Measurements from ENCODE around the gene CDYL.
"Not testable (repeated sequence)": the region's sequence is repeated elsewhere in the genome, so short reads cannot be mapped to it uniquely, and the experiment has no call there.

The CDYL gene

GRCh38 chr6:4979426-4979825 lies 203.2 kb downstream of the CDYL start:
- DNase-seq (ENCODE audit: extremely low read depth in 1 of 2, low read depth in 1 of 2) = no peak

DNA sequence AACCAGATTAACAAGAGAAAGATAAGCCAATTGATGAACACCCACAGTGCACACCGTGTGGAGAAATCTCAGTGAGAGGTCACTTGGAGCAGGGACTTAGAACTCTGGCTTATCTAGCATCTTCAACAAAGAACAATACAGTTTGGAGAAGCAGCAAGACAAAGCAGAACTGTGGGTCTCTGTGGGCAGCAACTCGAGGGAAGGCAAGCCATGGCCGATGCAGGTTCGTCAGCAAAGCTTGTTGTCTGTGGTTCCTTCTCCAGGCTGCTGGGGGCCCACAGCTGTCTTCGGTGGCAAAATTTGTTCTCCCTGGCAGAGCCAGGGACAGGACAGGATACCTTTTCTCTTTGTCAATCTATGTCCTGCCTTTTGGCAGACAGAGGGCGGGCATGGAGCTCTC lies 205.6 kb downstream of the CDYL start:
- DNase-seq (ENCODE audit: extremely low read depth in 1 of 2, low read depth in 1 of 2) = no peak

DNA sequence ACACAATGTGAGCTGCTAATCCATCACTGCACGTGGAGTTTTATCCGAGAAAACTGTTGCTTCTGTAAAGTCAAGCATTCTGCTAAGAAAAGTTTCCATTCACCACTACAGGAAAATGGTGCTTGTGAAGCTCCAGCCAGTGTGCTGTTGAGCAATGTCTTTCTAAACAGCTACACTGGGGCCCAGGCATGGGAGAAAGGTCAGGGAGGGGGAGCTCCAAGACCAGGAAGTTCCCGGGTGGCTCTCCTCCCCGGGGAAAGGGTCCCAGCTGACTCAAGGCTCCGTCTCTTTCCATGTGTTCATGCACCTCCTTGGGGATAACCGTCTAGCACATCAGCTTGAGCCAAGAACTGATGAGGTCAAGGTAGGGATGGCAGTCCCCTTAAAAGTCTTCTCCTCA lies 207.1 kb downstream of the CDYL start:
- DNase-seq (ENCODE audit: extremely low read depth in 1 of 2, low read depth in 1 of 2) = no peak

GRCh38 chr6:4986999-4987398 lies 210.8 kb downstream of the CDYL start:
- no peak for DNase-seq (ENCODE audit: extremely low read depth in 1 of 2, low read depth in 1 of 2)

DNA sequence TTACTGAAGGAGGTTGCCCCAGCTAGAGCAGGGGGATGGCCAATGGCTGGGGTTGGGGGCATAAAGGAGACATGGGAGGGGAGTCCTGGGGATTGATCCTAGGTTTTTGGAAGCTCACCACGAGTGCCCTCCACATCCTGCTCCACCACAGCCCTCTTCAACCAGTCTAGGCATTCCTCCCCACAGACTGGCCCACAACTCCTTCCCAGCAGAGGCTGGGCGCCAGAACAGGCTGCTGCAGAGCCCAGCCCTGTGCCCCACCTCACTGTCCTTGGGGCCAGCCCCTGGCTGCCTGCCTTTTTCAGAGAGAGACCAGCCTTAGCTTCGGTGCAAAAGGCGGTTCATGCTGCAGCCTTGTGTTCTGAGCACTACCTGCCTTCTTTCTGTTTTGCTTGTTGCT lies 211.2 kb downstream of the CDYL start:
- DNase-seq (ENCODE audit: extremely low read depth in 1 of 2, low read depth in 1 of 2) = no peak

- DNase-seq (ENCODE audit: extremely low read depth in 1 of 2, low read depth in 1 of 2) = no peak
Observed at GRCh38 chr6:4994741-4995140, 218.5 kb downstream of the CDYL start.

GRCh38 chr6:4997862-4998261 lies 221.7 kb downstream of the CDYL start:
- DNase-seq (ENCODE audit: extremely low read depth in 1 of 2, low read depth in 1 of 2) = no peak

- DNase-seq (ENCODE audit: extremely low read depth in 1 of 2, low read depth in 1 of 2) = no peak
Observed at GRCh38 chr6:4999586-4999985, 223.4 kb downstream of the CDYL start.

DNA sequence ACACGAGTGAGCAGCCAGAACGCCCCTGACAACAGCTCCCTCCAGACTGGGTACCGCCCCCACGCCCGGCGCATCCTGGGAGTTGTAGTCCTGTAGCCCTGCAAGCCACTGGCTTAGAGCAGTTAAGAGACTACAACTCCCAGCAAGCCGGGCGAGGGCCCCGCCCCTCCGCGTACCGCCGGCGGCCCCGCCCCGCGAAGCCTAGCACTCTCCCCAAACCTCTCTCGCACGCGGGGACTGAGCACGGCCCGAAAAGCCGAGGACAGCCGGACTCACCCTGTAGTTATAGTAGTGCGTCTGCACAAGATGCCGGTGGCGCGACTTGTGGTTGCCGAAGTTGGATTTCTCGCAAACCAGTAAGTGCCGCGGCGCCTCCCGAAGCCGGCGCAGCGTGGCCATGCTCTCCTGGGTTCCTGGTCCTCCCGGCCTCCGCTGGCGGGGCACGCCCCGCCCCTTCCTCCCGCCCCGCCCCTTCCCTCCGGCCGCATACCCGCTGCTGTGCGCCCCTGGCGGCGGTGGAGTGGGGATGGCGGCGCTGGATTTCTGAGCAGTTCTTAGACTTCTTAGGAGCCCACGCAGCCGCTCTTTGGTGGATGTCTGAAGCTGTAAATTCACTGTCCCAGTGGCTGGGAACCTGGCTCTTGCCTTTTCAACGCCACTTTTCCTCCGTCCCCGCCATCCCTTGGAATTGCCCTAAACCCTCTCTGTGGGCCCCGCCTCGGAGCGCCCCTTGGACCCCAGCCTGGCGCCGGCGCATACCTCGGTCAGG lies 227.6 kb downstream of the CDYL start, which contains the start of gene RPP40:
RPP40 (minus strand) TSS at position 434 of the 769 bp plus-strand sequence; CDS start at position 399, 35 bp downstream.
- peak; percentile 95 to 99 for DNase-seq (ENCODE audit: extremely low read depth in 1 of 2, low read depth in 1 of 2)

DNA sequence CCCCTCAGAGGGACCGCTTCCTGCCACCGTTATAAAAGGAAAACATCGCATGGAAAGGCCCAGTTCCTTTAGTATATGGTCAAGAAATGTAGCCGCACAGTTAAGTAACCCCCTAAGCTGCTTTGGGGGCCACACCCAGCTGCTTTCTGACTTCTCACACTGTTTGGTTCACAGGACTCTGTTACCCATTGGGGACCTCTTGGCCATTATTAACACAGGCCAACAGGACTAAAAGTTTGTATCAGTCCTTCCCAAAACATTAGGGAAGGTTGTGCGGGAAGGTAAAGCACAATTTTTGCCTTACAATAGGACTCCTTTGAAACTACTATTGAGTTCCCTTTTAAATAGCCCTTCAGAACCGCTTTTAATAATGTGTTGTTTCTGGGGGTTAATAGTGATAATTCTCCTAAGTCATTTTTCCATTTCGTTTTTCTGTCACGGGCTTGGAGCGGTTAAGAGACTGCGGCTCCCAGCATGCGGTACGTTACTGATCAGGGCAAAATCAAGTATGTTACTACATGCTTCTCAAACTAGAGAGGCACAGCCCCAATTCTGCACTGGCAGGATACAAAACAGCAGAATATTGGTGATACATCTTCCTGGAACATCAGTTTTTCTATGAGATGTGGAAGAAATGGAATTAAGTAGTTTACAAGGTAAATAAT lies 228.3 kb downstream of the CDYL start:
- DNase-seq (ENCODE audit: extremely low read depth in 1 of 2, low read depth in 1 of 2) = no peak

DNA sequence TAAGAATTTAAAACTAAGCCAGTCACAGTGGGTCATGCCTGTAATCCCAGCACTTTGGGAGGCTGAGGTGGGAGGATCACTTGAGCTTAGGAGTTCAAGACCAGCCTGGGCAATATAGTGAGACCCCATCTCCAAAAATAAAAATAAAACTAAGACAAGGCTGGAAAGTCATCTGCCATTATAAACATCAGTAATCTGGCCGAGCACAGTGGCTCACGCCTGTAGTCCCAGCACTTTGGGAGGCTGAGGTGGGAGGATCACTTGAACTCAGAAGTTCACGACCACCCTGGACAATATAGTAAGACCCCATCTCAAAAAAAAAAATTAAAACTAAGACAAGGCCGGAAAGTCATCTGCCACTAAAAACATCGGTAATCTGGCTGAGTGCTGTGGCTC lies 228.8 kb downstream of the CDYL start:
- not testable (repeated sequence) for DNase-seq (ENCODE audit: extremely low read depth in 1 of 2, low read depth in 1 of 2)

Measured in stimulated activated CD8-positive, alpha-beta memory T cell treated with anti-CD3 and anti-CD28 coated beads, Interleukin-7, amount 100 ng/mL, for 48 hours (primary cell).